PC-3 (cell line): ENCODE results near the gene TTC28.

Experiments used
- CTCF ChIP-seq: fragments of 300-600 bp; sonication (generic); conservative IDR thresholded peaks from 2 replicates; pipeline ENCODE4 v1.5.1; 2017; ENCODE audit warnings: antibody characterized with exemption, low read depth, mild to moderate bottlenecking, low read length
- EZH2 ChIP-seq: fragments of 300-600 bp; sonication (generic); IDR thresholded peaks from one replicate; pipeline ENCODE4 v1.6.1; 2017; ENCODE audit warnings: antibody characterized with exemption, mild to moderate bottlenecking, low read length; ENCODE audit not compliant: unreplicated experiment
- EZH2phosphoT487 ChIP-seq: fragments of 300-600 bp; sonication (generic); IDR thresholded peaks from 2 replicates; pipeline ENCODE4 v1.6.1; 2018; ENCODE audit warnings: mild to moderate bottlenecking, antibody characterized with exemption, low read length, borderline replicate concordance

DNA sequence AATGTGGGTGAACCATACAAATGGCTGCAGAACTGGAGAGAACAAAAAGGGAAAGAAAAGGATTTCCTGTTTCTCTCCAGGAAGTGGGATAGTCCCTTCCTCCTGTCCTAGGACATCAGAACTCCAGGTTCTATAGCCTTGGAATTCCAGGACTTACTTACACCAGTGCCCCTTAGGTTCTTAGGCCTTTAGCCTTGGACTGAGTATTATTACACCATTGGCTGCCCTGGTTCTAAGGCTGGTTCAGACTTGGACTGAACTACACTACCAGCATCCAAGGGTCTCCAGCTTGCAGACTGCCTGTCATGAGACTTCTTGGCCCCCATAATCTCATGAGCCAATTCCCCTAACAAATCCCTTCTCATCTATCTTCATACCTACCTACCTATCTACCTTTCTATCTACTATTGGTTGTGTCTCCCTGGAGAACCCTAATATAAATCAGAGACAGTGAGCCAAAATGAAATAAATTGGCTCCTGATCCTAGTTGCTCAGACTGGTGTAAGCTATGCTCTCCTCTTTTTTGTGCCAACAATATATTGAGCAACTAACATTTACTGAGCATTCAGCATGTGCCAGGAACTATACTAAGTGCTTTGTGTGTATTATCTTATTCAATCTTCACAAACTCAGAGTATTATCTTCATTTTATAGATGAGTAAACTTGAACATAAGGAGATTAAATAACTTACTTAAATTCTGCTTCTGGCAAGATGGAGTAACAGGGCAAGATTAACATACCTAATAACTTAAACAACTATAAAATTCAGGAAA is 303.7 kb downstream of the TTC28 start:
- no peak for TF ChIP-seq CTCF
- TF ChIP-seq EZH2, result no peak
- TF ChIP-seq EZH2phosphoT487, result no peak
